NCI-H1436 treated with DMSO at 0.1 percent for 48 hours (cell line): ENCODE measurements around the gene FNDC11.
"Not testable (repeated sequence)": the region's sequence is repeated elsewhere in the genome, so short reads cannot be mapped to it uniquely, and the experiment has no call there.

ENCODE experiments used
- DNase-seq: peaks from one replicate; lab custom pipeline; 2025; lab: John Stamatoyannopoulos, UW

The FNDC11 gene

GRCh38 chr20:63553251-63553932 lies 567 bp upstream of the FNDC11 start:
- no peak for DNase-seq

GRCh38 chr20:63554361-63555278 lies 661 bp downstream of the FNDC11 start:
- DNase-seq = no peak

GRCh38 chr20:63555661-63556381 lies 1.9 kb downstream of the FNDC11 start:
- DNase-seq = no peak

DNA sequence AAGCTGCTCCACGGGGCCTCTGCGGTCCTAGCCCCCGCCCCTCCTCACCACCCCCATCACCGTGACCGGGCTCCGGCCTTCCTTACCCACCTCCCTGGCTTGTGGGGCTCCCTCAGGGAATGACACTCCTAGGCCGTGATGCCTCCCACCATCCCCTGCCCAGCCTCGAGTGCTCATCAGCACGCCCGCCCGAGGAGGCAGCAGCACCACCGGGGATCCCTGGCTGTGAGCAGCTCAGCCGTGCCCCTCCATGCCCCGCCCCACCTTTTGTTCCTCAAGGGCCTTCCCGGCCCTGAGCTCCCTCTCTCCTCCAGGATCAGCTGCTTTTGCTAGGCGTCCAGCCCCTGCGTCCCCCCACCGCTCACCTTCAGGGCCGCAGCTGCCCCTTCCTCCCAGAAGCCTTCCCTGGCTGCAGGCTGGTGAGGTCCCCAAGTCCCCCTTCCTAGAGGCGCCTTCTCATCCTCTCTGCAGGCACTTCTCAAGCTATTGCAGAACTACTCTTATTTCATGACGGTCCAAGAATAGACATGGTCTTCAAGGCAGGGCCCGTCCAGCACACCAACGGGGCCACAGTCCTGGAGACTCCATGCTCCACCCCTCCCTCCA lies 3.0 kb downstream of the FNDC11 start:
- no peak for DNase-seq

- no peak for DNase-seq
Observed at GRCh38 chr20:63557481-63557891, 3.5 kb downstream of the FNDC11 start.

GRCh38 chr20:63558804-63559484 lies 5.0 kb downstream of the FNDC11 start:
- DNase-seq = no peak

DNA sequence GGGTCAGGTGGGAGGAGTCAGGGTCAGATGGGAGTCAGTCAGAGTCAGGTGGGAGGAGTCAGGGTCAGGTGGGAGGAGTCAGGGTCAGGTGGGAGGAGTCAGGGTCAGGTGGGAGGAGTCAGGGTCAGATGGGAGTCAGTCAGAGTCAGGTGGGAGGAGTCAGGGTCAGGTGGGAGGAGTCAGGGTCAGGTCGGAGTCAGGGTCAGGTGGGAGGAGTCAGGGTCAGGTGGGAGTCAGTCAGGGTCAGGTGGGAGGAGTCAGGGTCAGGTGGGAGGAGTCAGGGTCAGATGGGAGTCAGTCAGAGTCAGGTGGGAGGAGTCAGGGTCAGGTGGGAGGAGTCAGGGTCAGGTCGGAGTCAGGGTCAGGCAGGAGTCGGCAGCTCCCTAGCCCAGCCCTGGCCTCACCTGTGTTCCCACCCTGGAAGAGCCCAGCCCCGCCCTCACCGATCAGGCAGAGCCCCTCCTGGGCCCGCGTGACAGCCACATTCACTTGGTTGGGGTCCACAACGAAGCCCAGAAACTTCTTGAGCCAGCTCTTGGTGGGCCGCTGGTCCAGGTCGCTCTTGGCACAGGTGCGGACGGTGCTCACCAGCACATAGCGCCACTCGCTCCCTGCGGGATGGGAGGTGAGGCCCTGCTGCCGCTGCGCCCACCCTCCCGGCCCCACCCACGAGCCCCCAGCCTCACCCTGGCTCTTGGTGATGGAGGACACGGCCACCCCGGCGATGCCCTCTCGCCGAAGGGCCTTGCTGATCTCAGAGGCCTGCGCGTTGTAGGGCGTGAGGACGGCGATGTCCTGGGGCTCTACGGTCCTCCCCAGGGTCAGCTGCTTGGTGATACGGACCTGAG lies 5.8 kb downstream of the FNDC11 start:
- not testable (repeated sequence) for DNase-seq

DNA sequence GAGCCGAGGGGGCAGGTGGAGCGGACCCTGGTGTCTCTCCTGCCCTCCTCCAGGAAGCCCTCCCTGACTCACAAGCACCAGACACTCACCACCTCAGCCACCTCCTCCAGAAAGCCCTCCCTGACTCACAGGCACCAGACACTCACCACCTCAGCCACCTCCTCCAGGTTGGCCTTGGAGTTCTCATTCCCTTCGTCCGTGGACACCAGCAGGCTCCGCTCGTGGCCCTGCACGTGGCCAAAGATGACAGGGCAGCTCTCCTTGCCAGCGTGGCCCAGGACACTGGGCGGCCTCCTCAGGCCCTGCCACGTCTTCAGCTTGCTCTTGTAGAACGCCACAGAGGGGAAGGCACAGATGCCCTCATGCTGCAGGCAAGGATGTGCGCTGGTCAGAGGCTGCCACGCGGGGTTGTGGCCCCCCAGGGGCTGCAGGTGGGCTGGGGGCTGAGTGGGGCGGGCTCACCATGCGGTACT lies 6.4 kb downstream of the FNDC11 start:
- DNase-seq = no peak

DNA sequence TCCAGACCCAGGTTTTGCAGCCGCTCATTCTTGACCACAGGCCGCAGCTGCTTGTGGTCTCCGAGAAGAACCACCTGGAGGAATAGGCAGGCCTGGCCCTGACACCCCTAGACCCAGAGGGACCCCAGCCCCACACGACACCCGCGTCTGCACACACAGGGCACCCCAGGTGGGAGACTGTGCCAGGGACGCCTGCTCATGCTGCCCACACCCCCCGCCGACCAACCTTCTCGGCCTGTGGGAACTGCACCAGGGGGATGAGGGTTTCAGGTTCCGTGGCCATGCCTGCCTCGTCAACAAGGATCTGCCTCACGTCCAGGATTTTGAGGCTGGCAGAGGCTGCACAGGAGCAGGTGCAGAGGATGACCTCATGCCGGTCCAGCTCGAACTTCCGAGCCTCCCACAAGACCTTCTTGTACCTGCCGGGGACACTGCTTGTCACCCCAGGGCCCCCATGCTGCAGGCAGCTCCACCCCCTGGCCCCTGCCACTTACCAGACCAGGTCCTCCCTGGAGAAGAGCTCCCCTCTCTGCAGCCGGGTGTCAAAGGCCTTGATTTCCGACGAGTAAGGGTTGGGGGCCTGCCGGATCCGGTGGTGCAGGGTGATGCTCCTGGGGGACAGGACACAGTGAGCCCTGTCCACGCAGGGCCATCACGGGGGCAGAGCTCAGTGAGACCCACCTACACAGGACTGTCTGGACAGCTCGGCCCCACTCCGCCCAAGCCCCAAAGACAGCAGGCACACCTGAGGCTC lies 7.1 kb downstream of the FNDC11 start:
- DNase-seq = no peak

DNA sequence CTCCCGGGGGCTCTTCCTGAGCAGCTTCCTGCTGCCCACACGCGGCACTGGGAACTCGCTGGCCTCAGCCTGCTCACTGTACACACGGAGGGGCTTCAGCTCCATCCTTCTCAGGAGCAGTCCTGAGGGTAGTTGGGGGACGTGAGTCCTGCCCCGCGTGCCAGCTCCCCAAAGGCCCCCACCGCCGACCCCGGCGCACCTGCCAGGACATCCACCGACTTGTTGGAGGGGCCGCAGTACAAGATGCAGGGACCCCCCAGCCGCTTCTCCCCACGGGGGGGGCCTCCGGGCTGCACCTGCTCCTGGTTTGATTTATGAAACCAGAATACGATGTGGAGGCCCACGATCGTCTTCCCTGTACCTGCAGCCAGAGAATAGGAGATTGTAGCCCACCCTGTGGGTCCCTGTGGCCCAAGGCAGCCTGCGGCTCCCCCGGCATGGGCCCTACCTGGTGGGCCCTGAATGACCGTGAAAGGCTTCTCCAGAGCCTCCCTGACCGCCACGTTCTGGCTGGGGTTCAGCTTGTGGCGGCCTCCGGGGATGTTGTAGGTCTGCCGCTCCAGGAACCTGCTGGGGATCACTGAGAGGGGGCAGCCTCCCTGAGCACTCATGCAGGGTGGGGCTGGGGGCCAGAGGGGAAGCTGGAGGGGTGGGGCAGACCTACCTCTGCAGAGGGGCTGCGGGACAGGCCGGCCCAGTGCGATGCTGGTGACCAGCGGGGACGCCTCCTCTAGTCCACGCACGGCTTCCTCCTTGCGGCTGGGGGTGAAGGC lies 7.9 kb downstream of the FNDC11 start:
- no peak for DNase-seq

DNA sequence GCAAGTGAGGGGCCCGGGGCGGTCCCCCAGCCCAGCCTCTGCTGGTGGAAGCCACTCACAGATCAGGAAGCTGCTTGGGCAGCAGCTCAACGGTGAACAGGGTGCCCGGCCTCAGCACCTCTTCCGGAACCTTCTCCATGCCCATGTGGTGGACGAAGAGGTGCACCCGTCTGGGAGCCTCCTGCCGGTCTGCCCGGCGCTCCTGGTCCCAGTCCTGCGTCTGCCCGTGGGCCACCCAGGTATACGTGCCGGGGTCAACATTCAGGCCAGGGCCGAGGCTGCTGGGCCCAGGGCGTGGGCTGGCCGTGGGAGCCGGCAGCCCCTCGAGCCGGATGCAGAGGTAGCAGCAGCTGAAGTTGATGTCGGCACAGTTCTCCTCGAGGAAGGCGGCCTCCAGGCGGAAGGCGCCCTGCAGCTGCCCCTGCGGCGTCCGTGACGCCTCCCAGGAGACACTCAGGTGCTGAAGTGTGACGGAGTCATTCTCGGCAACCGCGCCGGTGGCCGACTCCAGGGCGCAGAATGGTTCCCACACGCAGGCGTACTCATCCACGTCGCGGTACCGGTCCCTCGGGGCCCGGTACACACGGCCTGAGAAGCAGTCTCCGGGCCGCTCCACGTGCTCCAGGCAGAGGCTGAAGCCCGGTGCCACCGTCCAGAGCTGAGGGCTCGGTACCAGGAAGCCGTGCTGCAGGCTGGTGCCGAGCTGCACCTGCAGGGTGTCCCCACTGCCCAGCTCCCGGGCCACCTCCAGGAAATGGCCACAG lies 8.7 kb downstream of the FNDC11 start:
- DNase-seq = no peak

GRCh38 chr20:63563225-63563935 lies 9.4 kb downstream of the FNDC11 start:
- no peak for DNase-seq

DNA sequence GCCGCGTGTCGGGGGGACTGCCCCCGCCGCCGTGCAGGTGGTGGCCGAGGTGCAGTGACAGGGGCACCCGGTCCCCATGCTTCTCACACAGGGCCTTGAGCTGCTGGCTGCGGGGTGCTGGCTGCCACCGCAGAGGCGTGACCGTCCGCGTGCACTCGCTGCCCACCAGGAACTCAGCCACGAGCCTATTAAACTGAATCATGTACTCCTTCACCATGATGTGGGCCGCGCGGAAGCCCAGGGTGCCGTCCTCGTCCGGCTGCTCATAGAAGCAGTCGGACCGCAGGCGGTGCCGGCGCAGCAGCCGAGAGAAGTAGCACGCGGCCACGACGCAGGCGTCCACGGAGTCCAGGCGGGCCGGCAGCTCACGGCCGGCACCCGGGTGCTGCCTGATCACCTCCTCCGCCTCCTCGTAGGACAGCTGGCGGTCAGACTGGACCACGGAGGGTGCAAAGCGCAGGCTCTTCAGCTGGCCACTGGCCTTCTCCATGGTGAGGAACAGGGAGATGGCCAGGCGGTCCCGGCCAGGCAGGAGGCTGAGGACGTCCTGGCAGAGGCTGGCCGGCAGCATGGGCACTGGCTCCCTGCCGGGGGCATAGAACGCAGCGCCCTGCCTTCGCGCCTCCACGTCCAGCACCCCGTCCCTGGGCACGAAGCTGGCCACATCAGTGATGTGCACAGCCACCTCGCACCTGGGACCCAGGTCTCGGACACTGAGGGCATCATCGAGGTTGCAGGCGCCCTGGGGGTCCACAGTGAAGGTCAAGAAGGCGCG lies 10.3 kb downstream of the FNDC11 start:
- no peak for DNase-seq

DNA sequence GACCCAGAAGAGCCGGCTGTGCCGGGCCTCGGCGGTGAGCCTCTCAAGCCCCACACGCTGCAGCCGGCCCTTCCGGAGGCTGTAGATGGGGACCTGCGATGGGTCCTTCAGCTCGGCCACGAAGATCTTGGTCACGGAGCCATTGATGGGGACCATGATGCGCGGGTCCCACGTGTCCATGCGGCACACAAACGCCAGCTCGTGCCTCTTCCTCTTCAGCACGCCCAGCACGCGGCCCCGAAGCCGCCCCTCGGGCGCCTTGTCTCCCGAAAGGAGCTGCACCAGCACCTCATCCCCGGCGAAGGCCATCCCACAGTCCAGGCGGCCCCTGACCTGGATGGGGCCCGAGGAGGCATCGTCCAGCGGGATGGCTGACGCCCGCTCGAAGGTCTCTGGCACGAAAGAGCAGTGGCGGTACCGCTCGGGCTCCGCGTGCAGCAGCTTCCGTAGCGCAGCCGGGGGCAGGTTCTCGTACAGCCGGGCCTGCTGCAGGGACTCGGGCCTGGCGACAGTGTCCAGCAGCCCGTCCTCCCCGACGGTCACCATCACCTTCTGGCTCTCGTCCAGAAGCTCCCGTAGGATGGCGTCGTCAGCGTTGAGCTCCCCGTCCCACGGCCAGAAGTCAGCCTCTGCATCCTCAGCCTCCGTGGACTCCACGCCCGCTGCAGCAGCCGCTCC lies 11.2 kb downstream of the FNDC11 start:
- DNase-seq = no peak

DNA sequence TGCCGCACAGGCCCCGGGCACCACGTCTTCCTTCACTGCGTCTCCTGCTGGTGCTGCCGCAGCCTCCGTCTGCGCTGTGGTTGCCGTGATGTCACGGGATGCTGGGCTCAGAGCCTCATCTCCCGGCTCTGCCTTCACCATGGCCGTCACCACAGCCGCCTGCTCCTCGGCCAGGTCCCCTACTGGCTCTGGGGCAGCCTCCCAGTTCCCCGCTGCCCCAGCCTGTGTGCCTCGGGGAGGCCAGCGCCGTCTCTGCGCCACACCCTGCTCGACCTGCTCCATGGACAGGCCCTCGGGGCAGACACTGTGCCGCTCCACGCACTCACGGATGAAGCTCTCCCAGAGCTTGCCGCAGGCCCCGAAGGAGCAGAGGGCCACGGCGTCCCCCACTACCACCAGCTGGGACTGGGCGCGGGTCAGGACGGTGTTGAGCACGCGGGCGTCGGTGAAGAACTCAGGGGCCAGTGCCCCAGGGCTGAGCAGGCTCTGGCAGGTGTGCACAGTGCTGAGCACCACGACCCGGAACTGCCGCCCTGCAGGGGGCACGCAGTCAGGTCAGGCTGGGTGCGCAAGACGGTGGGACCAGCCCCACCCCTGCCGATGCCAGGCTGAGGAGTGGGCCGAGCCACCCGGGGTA lies 11.9 kb downstream of the FNDC11 start:
- no peak for DNase-seq
